Psoas muscle (tissue), 8 donors: ENCODE measurements around the gene LIMK2. TPM values are rescaled to one million over a fixed set of nuclear protein-coding genes. Genes with fewer than 3 reads are reported as not detected.
A peak's percentile ranks its signal among the peaks of the same experiment; 100 is the strongest.

Experiments
- ATAC-seq, 4 donors: fragments of 200-7000 bp; cut with Tn5 transposase; one replicate each; pipeline ENCODE4 v1.9.1; 2020; ENCODE audit warnings: moderate library complexity in 3 of 4, mild to moderate bottlenecking in 2 of 4
- DNase-seq, 2 donors: peaks; one replicate each; pipeline ENCODE4 v3.0.0-alpha.2; 2020
- H3K27ac ChIP-seq: fragments of 200-600 bp; one replicate; pipeline ENCODE4 v1.8.0; 2022
- H3K27me3 ChIP-seq, 3 donors: fragments of 200-600 bp in 1 of 3; one replicate each; pipeline versions ENCODE4 v1.6.1 to v1.8.0; 2013 to 2022; ENCODE audit warnings: low read length in 2 of 3, mild to moderate bottlenecking in 2 of 3, moderate library complexity in 1 of 3; ENCODE audit not compliant: insufficient read depth in 3 of 3
- H3K36me3 ChIP-seq, 2 donors: fragments of 200-600 bp in 1 of 2; one replicate each; pipeline versions ENCODE4 v1.6.1 to v1.8.0; 2013 to 2022; ENCODE audit warnings: low read depth in 1 of 2, mild to moderate bottlenecking in 1 of 2, moderate library complexity in 1 of 2; ENCODE audit not compliant: insufficient read depth in 1 of 2
- H3K4me1 ChIP-seq: fragments of 200-600 bp; one replicate; pipeline ENCODE4 v1.8.0; 2022
- H3K4me3 ChIP-seq: fragments of 200-600 bp; one replicate; pipeline ENCODE4 v1.8.0; 2022; ENCODE audit warnings: mild to moderate bottlenecking
- H3K9me3 ChIP-seq: fragments of 200-600 bp; one replicate; pipeline ENCODE4 v1.8.0; 2022
- WGBS, 3 donors: extraction: QIAGEN DNeasy Blood & Tissue Kit; methylation state at CpG; one replicate each; pipeline versions ENCODE4 v1.1.6 to v1.1.7; 2013; 5-methylcytosine and 5-hydroxymethylcytosine counted together
- intact Hi-C, 2 donors: fragments of 100-400 bp; cut with DNase I; formaldehyde crosslinking; loops; one replicate each; pipeline versions ENCODE4 v1.11.0 to v1.14.2; 2022
- polyA plus RNA-seq, 3 donors: library from polyadenylated mRNA; stranded (reverse); fragments of 200-250 nt; gene quantifications; one replicate each; pipeline ENCODE4 v1.2.3, GENCODE V29; 2013
- total RNA-seq, 4 donors: library from RNA; stranded (reverse); fragmentation: NEBNext Ultra II Directional in 2 of 4; extraction: Animal tissue kit (Norgen Biotek cat#: 25700) in 2 of 4; gene quantifications; one replicate each; pipeline versions ENCODE4 v1.2.1 to v1.2.4, GENCODE V29; 2021 to 2023
- TF ChIP-seq, protein P1 (sequence below): fragments of 200-600 bp; IDR thresholded peaks from one replicate; pipeline ENCODE4 v1.8.0; 2022; ENCODE audit warnings: antibody characterized with exemption
- donor health status: healthy with polysubstance abuse.
- donor health status: DM: no; HTN: no; CAD: no; lungs with moderate emphysema.
- donor health status: Bipolar disorder and iron deficiency.
- donor health status: healthy.
- donor health status: DM: yes; HTN: yes; CAD: no.
- donor health status: DM: no; HTN: no; CAD: no.
- donor health status: DM: no; HTN: no; CAD: no.
- donor health status: DM: yes; HTN: yes; CAD: no.

LIMK2 gene
- total and polyA plus RNA-seq, 7 donors, result 4.0 to 73.5 (median 12.5) TPM

DNA sequence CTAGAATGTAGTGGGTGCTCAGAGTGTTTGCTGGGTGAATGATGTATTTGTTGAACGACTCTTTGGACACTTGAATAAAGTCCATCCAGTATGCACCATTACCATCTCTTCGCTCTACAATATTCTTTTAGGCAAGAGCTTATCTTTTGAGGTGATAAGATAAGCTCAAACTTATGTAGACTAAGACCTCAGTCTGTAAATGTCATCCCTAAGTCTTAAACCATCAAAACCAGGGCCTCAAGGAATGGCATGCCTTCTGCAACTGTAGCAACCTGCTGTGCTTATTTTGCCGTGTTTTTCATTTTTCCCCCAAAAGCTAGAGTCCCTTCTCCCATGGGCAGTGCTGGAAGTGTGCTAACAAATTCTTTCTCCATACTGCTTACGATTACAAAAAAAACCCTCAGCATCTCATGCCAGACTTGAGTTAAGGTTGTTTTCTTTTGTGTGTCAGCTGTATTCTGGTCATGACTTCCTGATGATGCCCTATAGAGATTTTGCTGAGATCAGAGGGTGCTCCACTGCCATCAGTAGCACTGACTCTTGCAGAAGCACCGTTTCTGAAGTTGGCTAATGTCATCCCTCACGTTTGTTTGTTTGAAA, 27.8 kb downstream of the LIMK2 start:
- DNase-seq, result no peak
- no peaks in the 10 kb centered on the region for H3K27me3 ChIP-seq
- WGBS, 3 donors, result 87 to 90% (median 88%) methylated on average over 6 of the region's 6 CpGs
- intact Hi-C loops, result loop anchor here (10.0 kb wide), 2 partner anchors 155 to 295 kb away; partner anchors contain the start of gene SMTN (in 1 of the 2)
- no peak overlapping the region for H3K27ac ChIP-seq
- H3K36me3 ChIP-seq, result peaks cover 0 to 4% of the 10 kb centered on the region in 2 donors
- no peak overlapping the region for H3K4me3 ChIP-seq
- TF ChIP-seq, protein P1, sequence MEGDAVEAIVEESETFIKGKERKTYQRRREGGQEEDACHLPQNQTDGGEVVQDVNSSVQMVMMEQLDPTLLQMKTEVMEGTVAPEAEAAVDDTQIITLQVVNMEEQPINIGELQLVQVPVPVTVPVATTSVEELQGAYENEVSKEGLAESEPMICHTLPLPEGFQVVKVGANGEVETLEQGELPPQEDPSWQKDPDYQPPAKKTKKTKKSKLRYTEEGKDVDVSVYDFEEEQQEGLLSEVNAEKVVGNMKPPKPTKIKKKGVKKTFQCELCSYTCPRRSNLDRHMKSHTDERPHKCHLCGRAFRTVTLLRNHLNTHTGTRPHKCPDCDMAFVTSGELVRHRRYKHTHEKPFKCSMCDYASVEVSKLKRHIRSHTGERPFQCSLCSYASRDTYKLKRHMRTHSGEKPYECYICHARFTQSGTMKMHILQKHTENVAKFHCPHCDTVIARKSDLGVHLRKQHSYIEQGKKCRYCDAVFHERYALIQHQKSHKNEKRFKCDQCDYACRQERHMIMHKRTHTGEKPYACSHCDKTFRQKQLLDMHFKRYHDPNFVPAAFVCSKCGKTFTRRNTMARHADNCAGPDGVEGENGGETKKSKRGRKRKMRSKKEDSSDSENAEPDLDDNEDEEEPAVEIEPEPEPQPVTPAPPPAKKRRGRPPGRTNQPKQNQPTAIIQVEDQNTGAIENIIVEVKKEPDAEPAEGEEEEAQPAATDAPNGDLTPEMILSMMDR, result no peak
- no peak for ATAC-seq
- peaks cover 21% of the 10 kb centered on the region for H3K4me1 ChIP-seq
- no peaks in the 10 kb centered on the region for H3K9me3 ChIP-seq

DNA sequence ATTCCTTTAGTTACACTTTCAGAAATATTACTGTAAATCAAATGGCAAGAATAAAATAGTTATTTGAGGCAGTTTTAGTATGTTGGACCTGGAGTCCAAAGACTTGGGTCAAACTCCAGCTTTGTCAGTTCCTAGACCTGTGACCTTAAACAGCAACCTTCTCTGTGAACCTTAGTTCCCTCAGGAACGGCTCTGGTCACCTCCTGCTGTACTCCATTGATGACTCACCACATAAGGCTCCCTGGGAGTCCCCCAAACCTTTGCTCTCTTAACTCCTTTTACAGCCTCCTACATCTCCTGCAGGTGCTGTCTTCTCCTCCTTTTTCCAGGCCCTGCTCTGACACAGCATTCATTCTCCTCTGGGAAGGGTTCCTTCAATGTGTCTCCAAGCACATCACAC, 29.1 kb downstream of the LIMK2 start:
- intact Hi-C loops, result no loop called here
- 80 to 85% (median 83%) methylated on average over 1 of the region's 1 CpG for WGBS, 3 donors
- ATAC-seq (no peak), DNase-seq (no peak)
- Histone ChIP-seq H3K27me3 (no peaks in the 10 kb centered on the region), H3K36me3 (peaks cover 0 to 4% of the 10 kb centered on the region in 2 donors), H3K4me1 (peaks cover 28% of the 10 kb centered on the region), H3K27ac (no peak overlapping the region), H3K4me3 (no peak overlapping the region), H3K9me3 (no peaks in the 10 kb centered on the region)
- TF ChIP-seq, protein P1, result no peak

DNA sequence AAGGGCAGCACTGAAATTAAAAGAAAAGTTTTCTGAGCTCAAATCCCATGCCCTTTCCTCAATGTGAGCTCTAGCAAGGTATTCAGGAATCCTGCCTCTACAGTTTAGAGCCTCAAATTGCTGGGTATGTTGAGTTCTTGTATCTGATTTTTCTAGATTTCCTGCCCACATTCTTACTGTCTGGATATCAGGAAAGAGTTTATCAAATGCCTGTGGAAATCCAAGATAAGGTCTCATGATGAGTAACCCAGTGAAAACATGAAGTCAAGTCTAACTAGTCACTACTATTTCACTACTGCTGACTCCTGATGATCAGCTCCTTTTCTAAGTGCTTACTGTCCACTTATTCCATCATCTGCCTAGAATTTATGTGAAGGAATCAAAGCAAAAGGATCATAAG, 29.8 kb downstream of the LIMK2 start:
- DNase-seq (no peak), ATAC-seq (no peak)
- H3K4me3 ChIP-seq, result no peak overlapping the region
- H3K4me1 ChIP-seq, result peaks cover 28% of the 10 kb centered on the region
- intact Hi-C loops, result no loop called here
- TF ChIP-seq, protein P1, result no peak
- no peaks in the 10 kb centered on the region for H3K27me3 ChIP-seq
- no peaks in the 10 kb centered on the region for H3K9me3 ChIP-seq
- peaks cover 0 to 4% of the 10 kb centered on the region in 2 donors for H3K36me3 ChIP-seq
- H3K27ac ChIP-seq, result no peak overlapping the region

DNA sequence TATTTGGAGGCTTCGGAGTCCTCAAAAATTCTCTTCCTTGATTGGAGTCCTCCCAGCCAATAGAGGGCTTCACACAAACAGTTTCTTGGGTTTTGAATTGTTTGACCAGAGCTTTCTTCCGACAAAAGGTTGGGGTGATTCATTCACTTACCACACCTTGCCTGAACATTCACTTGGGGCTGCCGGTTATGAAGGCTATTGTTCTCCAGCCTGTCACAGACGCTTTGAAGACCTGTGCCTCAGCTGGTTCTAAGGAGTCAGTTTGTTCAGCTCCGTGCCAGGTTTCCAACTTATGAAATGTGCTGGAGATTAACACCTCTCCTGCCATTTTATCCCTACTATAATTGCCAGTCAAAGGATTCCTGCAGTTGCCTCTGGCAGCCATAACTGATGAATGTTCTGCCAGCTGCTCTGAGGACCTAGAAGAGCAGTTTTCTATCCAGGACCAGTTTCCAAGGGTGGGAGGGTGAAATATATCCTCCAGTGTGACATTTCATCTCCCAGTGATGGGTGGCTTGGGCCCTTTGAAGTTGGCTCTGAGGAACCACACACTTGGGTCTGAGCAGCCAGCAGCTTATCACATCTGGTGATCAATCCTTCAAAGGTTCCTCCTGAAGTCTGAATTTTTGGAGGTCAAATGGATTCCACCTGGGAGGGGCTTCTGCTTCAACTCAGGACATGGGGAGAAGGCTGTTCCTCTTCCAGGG, 31.4 kb downstream of the LIMK2 start:
- Histone ChIP-seq H3K27ac (peak overlapping the region; percentile 75), H3K27me3 (no peaks in the 10 kb centered on the region), H3K9me3 (no peaks in the 10 kb centered on the region), H3K4me1 (peaks cover 38% of the 10 kb centered on the region), H3K4me3 (no peak overlapping the region), H3K36me3 (peaks cover 0 to 4% of the 10 kb centered on the region in 2 donors)
- ATAC-seq (peak; percentile 54 to 84 (median 70)), DNase-seq (no peak)
- intact Hi-C loops, result no loop called here
- TF ChIP-seq, protein P1, result no peak
- 38 to 47% (median 38%) methylated on average over 5 of the region's 5 CpGs for WGBS, 3 donors
